Activated naive CD4-positive, alpha-beta T cell (primary cell): Measurements from ENCODE around the gene LPIN3.
"Not testable (repeated sequence)": the region's sequence is repeated elsewhere in the genome, so short reads cannot be mapped to it uniquely, and the experiment has no call there.

ENCODE experiments used
- DNase-seq, 4 experiments: peaks; one replicate each; lab custom pipeline; 2025; lab: John Stamatoyannopoulos, UW

Gene LPIN3

GRCh38 chr20:41340327-41341055 is at the start of gene LPIN3:
Gene LPIN3 (plus strand): TSS chr20:41340821. CDS start chr20:41345804, 4,983 bp downstream.
- peak in 1 of 4 experiments; percentile 48 for DNase-seq

- no peak for DNase-seq
Observed at GRCh38 chr20:41293269-41294037, 47.2 kb upstream of the LPIN3 start.

- DNase-seq = no peak
Observed at GRCh38 chr20:41299899-41300298, 40.7 kb upstream of the LPIN3 start.

DNA sequence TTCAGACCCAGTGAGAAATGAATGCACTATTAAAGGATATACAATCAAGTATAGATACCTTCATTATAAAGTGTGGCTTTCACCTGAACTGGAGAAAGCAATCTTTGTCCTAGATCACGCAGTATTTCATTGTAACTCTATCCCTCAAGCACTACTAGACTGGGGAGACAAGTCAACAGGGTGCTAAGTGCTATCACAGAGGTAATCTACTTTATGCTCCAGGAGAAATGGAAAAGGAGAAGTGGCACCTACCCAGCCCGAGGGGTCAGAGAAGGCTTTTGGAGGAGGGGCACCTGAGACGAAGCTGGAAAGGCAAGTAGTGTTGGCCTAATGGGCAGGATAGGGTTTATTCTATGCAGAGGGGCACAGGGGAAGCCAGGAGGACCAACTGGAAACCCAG is 40.2 kb upstream of the LPIN3 start:
- DNase-seq = no peak

DNA sequence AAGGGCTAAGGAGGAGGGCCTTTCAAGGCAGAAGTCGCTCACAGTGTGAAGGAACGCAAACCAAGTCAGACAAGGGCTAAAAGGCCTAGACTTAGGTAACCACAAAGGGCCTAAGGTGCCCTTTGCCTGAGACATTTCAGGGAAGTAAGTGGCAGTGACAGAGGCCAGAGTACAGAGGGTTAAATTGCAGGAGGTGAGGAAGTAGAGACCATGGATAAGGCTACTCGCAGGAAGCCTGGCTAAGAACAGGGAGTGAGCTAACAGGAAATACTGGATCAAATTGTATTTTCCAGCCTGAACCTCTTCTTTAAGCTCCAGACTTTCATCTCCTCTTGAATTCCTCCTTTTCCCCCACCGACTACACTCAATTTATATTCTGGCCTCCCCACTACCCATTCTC is 39.7 kb upstream of the LPIN3 start:
- no peak for DNase-seq

DNA sequence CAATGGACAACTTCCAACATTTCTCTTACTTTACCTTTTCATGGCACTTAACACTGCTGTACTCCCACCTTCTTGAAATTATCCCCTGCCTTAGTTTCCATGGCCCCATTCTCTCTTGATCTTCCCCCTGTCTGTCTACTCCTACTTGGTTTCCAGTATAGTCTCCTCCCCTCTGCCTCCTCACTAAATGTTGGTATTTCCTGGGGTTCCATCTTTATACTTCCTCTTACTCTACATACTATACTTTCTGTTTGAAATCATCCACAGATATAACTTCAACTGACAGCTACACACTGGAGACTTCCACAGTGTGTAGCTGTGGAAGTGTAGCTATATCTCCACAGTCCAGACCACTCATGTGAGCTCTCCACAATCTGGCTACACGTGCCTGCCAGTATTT is 36.6 kb upstream of the LPIN3 start:
- DNase-seq = no peak

GRCh38 chr20:41304424-41305079 is 36.1 kb upstream of the LPIN3 start:
- no peak for DNase-seq

- no peak for DNase-seq
Observed at GRCh38 chr20:41306061-41306727, 34.4 kb upstream of the LPIN3 start.

DNA sequence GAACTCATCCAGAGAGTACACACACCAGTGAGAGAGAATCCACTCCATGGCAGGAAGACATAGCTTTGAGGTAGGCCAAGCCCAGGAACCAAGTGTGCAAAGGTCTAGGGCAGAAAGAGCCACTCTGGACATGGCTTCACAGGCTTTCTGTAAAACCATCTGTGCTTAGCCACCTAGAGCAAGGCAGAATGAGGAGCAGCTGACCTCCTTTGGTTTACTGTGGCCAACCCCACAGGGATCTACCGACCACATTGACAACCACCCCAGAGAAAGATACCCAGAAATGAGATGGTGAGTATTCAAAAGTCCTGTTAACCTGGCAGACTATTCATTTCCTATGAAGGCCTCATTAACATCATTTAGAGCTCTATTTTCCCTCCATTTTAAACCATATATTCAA is 33.6 kb upstream of the LPIN3 start:
- DNase-seq = no peak

GRCh38 chr20:41308290-41308711 is 32.3 kb upstream of the LPIN3 start:
- DNase-seq = no peak

DNA sequence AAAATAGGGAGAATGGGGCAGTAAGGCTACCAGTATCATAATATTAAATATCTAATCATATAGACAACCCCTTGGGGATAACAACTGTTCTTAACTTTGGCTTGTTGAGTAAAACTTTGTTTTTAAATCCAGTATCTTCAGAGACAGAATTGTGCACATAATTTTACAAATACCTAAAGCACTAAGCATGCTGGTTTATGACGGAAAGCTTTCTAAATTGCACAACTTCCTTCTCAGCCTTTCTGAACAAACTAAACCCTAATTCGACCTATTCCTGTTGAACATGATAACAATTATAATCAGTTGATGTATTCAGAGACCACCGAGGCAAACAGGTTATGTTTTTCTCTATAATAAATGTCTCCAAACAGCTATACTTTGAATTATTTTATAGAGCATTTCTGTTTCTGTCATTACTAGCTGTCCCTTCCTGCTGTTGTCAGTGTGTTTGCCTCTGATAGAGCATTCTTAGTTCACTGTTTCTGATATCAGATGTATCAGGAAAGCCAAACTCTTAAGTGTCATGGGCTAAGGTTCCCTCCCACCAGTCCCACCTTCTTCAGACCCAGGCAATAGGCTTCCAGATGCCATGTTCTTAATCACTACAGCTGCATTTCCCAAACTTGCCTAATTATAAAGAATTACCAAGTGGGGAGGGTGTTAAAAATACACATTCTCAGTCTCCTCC is 31.8 kb upstream of the LPIN3 start:
- no peak for DNase-seq

DNA sequence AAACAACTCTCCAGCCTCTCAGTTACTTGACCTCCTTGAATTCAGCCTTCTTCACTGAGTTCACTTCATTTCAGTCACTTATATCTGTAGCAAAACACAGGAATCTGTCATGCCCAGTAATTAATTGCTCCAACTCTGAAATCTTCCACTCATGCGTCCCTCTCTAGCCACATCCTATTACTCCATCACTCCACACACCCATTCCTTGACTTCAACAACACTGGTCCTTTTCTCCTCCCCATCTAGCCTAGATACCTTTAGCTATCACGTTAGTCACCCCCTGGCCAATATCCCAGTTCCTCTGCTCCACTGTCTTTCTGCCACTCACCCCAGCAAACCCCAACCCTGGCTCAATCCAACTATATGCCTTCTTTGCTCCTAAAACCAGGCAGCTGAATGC is 30.8 kb upstream of the LPIN3 start:
- DNase-seq = no peak

- DNase-seq = not testable (repeated sequence)
Observed at GRCh38 chr20:41312009-41312408, 28.6 kb upstream of the LPIN3 start.

DNA sequence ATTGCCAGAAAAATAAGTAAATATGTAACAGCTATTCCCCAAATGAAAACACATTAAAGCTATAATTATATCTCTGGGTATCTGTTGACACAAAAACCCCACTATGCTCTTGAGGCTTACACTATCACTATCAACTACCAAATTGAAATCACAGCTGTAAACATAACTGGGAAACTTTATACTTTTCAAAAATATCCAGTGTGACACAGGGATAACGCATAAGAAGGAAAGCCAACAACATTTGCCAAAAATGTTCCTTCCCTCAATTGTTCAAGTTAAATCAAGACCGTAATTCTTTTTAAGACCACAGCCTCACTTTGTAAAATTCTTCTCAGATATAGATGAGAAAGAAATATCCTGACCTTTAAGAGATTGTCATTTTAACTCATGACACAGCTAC is 26.2 kb upstream of the LPIN3 start:
- no peak for DNase-seq

DNA sequence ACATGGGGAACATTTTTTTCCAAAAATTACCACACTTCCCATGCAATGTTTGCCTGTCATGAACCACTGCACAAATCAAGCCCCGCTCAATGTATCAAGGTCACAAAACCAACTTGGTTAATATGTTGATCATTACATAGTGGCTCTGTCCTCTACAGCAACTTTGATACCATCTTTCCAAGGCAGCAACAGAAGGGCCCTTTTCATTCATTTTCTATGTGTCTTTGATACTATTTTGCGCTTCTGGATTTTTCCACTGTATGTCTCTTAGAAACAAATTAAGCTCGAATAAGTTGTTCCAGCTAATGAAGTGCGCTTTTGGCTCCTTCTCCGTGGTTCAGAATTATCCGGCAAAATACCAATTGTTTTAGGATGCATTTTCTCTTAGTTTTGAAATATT is 24.6 kb upstream of the LPIN3 start:
- DNase-seq = no peak

GRCh38 chr20:41316602-41317545 is 23.7 kb upstream of the LPIN3 start:
- peak; percentile 29 to 72 (median 54) for DNase-seq

DNA sequence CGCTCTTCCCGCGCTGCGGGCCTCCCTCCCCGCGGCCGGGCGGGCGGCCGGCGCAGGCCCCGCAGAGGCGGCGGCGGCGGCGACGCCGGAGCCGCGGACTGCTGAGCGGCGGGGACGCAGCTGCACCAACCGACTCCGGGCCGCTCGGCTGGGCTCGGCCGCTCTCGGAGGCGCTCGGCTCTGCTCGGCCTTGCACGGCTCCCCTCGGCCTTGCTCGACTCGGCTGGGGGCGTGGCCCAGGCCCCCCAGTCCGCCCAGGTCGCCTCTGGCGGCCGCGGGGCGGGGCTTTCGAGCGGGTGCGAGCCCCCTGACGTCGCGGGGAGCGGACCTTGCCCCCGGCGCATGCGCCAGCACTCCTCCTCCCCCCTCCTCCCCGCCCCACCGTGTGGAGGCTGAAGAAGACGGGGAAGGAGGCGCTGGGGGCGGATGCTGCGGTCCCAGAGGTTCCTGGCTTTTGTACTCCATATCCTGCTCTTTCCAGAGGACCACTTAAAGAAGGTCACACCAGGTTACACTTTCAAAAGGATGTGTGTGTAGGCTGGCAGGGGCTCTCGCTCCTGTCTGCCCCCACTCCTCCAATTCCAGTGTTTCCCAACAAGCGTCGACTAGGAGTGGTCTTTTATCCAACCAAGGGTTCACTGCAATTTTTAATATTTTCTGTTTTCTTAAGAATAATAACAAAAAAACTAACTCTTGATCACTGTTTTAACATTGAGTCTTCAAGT is 22.9 kb upstream of the LPIN3 start, which contains the start of gene ZHX3:
Gene ZHX3 (minus strand): TSS at position 186 of the 725 bp plus-strand sequence. CDS start 112,815 bp downstream, outside the sequence.
- DNase-seq = peak; percentile 81 to 97 (median 88)

DNA sequence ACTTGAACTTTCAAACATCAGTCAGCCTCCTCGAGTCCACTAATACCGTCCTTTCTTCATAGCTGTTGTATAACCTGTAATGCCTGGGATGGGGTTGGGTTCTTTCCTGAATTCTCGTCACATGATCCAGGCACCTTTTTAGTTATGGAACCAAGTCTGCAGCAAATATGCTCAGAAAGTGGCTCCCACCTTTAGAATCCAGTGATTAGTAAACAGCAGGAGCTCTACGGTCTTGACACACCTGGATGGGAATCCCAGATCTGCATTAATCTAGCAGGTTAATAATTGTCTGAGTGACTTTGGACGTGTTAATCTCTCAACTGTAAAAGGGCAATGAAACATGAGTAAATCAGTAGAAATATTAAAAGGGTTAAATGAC is 22.4 kb upstream of the LPIN3 start:
- DNase-seq = no peak

GRCh38 chr20:41320441-41320840 is 20.2 kb upstream of the LPIN3 start:
- no peak for DNase-seq

DNA sequence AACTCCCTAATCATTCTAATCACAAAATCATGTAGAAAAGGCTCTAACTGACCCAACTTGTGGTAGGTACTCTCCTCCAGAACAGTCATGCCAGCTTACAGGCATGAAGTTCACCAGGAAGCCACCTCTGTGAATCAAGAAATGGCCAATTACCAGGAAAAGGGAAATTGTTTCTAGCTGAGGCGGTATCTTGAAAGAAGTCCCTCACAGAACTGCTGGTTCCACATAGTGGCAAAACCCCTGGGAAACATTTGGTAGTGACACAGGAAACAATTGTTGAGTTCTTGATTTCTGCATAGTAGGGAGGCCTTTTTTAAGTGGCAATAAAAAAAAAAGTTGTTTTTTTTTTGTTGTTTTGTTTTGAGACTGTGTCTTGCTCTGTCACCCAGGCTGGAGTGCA is 19.6 kb upstream of the LPIN3 start:
- DNase-seq = no peak
